Breast epithelium (tissue), 4 donors: ENCODE data around the gene MS4A1. TPM values are rescaled to one million over a fixed set of nuclear protein-coding genes. Genes with fewer than 3 reads are reported as not detected.

Experiments
- DNase-seq, 2 donors: peaks; one replicate each; pipeline ENCODE4 v3.0.0-alpha.2; 2019; ENCODE audit warnings: low spot score in 2 of 2
- H3K27ac ChIP-seq, 2 donors: fragments of 200-600 bp; sonication (generic) in 1 of 2; one replicate each; pipeline ENCODE4 v1.5.1; 2016 to 2019; ENCODE audit warnings: mild to moderate bottlenecking in 1 of 2
- H3K27me3 ChIP-seq, 2 donors: fragments of 200-600 bp; sonication (generic) in 1 of 2; one replicate each; pipeline versions ENCODE4 v1.5.1 to v1.6.0; 2017 to 2019; ENCODE audit warnings: control low read depth in 1 of 2, mild to moderate bottlenecking in 1 of 2
- H3K36me3 ChIP-seq: fragments of 200-600 bp; one replicate; pipeline ENCODE4 v1.5.1; 2019
- H3K4me1 ChIP-seq, 2 donors: fragments of 200-600 bp; sonication (generic); one replicate each; pipeline ENCODE4 v1.5.1; 2016 to 2019; ENCODE audit warnings: control low read depth in 1 of 2
- H3K4me3 ChIP-seq, 3 donors: fragments of 200-600 bp; sonication (generic); 1 replicate in 2 of 3; 2 replicates in 1 of 3; pipeline ENCODE4 v1.5.1; 2016 to 2019; ENCODE audit warnings: mild to moderate bottlenecking in 3 of 3, moderate library complexity in 2 of 3
- H3K9me3 ChIP-seq, 2 donors: fragments of 200-600 bp; sonication (generic) in 1 of 2; one replicate each; pipeline ENCODE4 v1.5.1; 2016 to 2019; ENCODE audit warnings: control low read depth in 1 of 2
- POLR2A ChIP-seq: fragments of 450-650 bp; IDR thresholded peaks from one replicate; pipeline ENCODE4 v1.6.1; 2016; ENCODE audit warnings: antibody characterized with exemption, mild to moderate bottlenecking, moderate library complexity
- POLR2AphosphoS5 ChIP-seq, 3 donors: sonication (generic); formaldehyde crosslinking; IDR thresholded peaks; one replicate each; pipeline ENCODE4 v1.6.1; 2017; ENCODE audit warnings: antibody characterized with exemption in 3 of 3
- intact Hi-C: fragments of 100-400 bp; cut with DNase I; formaldehyde crosslinking; loops from one replicate; pipeline ENCODE4 v1.15.1; 2023; ENCODE audit warnings: low total_unique reads
- total RNA-seq, 3 donors: library from RNA; depleted of rRNA; stranded (reverse); fragments of >200 nt; gene quantifications; one replicate each; pipeline ENCODE4 v1.1.0, GENCODE V29; 2016
- TF ChIP-seq, protein P1 (sequence below), 3 donors: fragments of 450-650 bp; IDR thresholded peaks; one replicate each; pipeline ENCODE4 v1.5.1; 2016 to 2017; ENCODE audit warnings: antibody characterized with exemption in 3 of 3, mild to moderate bottlenecking in 3 of 3, moderate library complexity in 3 of 3

Gene MS4A1
- total RNA-seq, 3 donors from 2014 or later = 1.5 to 1.6 TPM; not detected in 1

DNA sequence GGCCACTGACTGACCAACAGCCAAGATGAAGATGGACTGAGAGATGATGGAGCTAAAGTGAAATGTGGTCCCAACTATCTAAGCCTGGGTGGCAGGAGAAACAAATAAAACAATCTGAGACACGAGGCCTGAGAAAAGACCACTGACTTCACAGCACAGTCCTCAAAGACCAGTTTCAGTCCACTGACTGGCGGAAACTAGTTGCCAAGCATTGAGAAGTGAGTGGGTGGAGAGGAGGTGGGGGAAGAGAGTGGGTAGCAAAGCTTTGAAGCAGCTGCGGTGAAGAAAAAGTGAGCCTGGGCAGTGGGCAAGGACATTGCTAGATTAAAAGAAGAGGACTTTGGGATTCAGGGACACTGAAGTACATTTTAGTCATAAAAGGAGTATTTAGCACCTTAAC is 1.9 kb downstream of the MS4A1 start:
- Histone ChIP-seq H3K36me3 (no peaks in the 10 kb centered on the region), H3K4me1 (no peaks in the 10 kb centered on the region)
- intact Hi-C loops = no loop called here

DNA sequence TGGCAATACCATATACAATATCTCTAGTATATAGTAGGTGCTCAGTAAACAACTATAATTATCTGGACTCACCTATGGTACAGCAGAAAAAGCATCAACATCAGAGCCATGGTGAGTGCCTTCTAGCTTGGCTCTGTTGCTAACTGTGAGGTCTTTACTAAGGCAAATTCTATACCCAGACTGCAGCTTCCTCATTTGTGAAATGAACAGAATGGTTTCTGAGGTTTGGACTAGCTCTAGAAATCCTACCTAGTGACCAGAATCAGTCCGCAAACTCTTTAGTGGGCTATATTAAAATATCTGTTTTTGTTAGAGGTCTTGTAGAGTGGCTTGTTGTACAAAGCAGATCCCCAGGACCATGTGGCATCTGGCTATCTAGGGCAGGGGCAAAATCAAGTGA is 3.7 kb downstream of the MS4A1 start:
- H3K4me1 ChIP-seq = no peaks in the 10 kb centered on the region
- H3K9me3 ChIP-seq = no peaks in the 10 kb centered on the region
- no peaks in the 10 kb centered on the region for H3K27me3 ChIP-seq
- TF ChIP-seq POLR2A (no peak), POLR2AphosphoS5 (IDR thresholded peaks at IDR 0.05) (no peak)
- TF ChIP-seq, protein P1, sequence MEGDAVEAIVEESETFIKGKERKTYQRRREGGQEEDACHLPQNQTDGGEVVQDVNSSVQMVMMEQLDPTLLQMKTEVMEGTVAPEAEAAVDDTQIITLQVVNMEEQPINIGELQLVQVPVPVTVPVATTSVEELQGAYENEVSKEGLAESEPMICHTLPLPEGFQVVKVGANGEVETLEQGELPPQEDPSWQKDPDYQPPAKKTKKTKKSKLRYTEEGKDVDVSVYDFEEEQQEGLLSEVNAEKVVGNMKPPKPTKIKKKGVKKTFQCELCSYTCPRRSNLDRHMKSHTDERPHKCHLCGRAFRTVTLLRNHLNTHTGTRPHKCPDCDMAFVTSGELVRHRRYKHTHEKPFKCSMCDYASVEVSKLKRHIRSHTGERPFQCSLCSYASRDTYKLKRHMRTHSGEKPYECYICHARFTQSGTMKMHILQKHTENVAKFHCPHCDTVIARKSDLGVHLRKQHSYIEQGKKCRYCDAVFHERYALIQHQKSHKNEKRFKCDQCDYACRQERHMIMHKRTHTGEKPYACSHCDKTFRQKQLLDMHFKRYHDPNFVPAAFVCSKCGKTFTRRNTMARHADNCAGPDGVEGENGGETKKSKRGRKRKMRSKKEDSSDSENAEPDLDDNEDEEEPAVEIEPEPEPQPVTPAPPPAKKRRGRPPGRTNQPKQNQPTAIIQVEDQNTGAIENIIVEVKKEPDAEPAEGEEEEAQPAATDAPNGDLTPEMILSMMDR (IDR thresholded peaks at IDR 0.05) = no peak
- no peak for DNase-seq
- no peak overlapping the region for H3K4me3 ChIP-seq
- H3K27ac ChIP-seq = no peak overlapping the region
- H3K36me3 ChIP-seq = no peaks in the 10 kb centered on the region
- intact Hi-C loops = no loop called here

More for the DNA sequence above, 1.9 kb downstream of the MS4A1 start:
- TF ChIP-seq POLR2AphosphoS5 (IDR thresholded peaks at IDR 0.05) (no peak), POLR2A (no peak)
- TF ChIP-seq, protein P1 (IDR thresholded peaks at IDR 0.05) = no peak
- no peaks in the 10 kb centered on the region for H3K27me3 ChIP-seq
- DNase-seq = no peak
- H3K4me3 ChIP-seq = no peak overlapping the region
- no peaks in the 10 kb centered on the region for H3K9me3 ChIP-seq
- no peak overlapping the region for H3K27ac ChIP-seq

DNA sequence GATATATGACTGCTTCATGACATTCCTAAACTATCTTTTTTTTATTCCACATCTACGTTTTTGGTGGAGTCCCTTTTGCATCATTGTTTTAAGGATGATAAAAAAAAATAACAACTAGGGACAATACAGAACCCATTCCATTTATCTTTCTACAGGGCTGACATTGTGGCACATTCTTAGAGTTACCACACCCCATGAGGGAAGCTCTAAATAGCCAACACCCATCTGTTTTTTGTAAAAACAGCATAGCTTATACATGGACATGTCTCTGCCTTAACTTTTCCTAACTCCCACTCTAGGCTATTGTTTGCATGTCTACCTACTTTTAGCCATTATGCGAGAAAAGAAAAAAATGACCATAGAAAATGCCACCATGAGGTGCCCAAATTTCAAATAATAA is 13.2 kb downstream of the MS4A1 start:
- no peak overlapping the region for H3K4me3 ChIP-seq
- TF ChIP-seq POLR2A = no peak
- TF ChIP-seq, protein P1 (IDR thresholded peaks at IDR 0.05) = no peak
- TF ChIP-seq POLR2AphosphoS5 (IDR thresholded peaks at IDR 0.05) = no peak
- no peak overlapping the region for H3K27ac ChIP-seq
- H3K27me3 ChIP-seq = no peaks in the 10 kb centered on the region
- intact Hi-C loops = no loop called here
- H3K4me1 ChIP-seq = no peaks in the 10 kb centered on the region
- H3K9me3 ChIP-seq = no peaks in the 10 kb centered on the region
- no peak for DNase-seq
- no peaks in the 10 kb centered on the region for H3K36me3 ChIP-seq

DNA sequence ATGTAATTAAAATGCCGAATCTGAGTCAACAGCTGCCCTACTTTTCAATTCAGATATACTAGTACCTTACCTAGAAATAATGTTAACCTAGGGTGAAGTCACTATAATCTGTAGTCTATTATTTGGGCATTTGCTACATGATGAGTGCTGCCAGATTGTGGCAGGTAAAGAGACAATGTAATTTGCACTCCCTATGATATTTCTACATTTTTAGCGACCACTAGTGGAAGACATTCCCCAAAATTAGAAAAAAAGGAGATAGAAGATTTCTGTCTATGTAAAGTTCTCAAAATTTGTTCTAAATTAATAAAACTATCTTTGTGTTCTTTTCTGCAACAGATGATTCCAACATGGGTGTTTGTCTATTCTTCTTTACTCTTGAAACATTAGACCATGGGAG is 14.1 kb downstream of the MS4A1 start:
- Histone ChIP-seq H3K27me3 (no peaks in the 10 kb centered on the region), H3K27ac (no peak overlapping the region), H3K9me3 (no peaks in the 10 kb centered on the region), H3K4me3 (no peak overlapping the region), H3K4me1 (no peaks in the 10 kb centered on the region), H3K36me3 (no peaks in the 10 kb centered on the region)
- intact Hi-C loops = no loop called here
- DNase-seq = no peak
- TF ChIP-seq POLR2A = no peak
- TF ChIP-seq POLR2AphosphoS5 (IDR thresholded peaks at IDR 0.05) = no peak

DNA sequence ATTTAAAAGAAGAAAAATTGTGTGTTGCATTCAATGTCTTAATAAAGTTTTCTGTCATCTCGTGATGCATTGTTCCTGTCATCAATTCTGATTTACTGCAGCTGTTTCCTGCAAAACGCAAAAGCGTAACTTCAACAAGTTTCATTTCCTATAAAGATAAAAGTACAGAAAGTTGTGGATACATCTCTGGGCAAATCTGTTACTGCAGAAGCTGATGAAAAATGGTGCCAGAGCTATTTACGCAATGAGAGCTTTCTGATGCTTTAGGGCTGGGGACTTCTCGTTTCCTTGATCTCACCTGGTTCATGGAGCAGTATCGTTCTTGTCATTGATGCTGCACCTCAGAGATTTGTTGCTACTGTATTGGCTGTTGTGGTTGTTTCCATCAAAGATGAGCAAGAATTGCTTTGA is 21.4 kb downstream of the MS4A1 start:
- H3K27me3 ChIP-seq = no peaks in the 10 kb centered on the region
- intact Hi-C loops = no loop called here
- H3K4me1 ChIP-seq = no peaks in the 10 kb centered on the region
- H3K27ac ChIP-seq = no peak overlapping the region
- no peak for DNase-seq
- no peak overlapping the region for H3K4me3 ChIP-seq
- TF ChIP-seq POLR2AphosphoS5 (IDR thresholded peaks at IDR 0.05) = no peak
- TF ChIP-seq POLR2A = no peak
- TF ChIP-seq, protein P1 (IDR thresholded peaks at IDR 0.05) = no peak
- H3K36me3 ChIP-seq = no peaks in the 10 kb centered on the region
- no peaks in the 10 kb centered on the region for H3K9me3 ChIP-seq

DNA sequence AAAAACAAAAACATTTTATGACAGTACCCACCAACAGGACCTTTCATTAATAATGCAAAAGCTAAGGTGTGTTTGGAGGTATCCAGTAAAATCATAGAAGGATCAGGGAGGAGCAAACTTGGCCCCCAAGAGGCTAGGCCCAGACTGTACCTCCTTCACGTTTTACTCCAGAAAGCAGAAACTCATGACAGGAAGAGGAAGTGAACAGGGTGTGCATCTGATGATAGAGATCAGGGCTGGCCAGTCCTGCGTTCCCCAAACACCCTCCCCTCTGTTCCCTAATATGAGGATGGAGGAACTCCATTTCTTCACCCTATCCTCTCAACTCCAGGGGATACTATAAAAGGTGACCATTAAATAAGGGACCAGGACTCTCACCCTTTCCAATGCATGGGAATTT is 26.7 kb downstream of the MS4A1 start:
- Histone ChIP-seq H3K36me3 (no peaks in the 10 kb centered on the region), H3K27me3 (no peaks in the 10 kb centered on the region), H3K9me3 (no peaks in the 10 kb centered on the region), H3K27ac (no peak overlapping the region), H3K4me1 (no peaks in the 10 kb centered on the region), H3K4me3 (no peak overlapping the region)
- TF ChIP-seq POLR2A (no peak), POLR2AphosphoS5 (IDR thresholded peaks at IDR 0.05) (no peak)
- TF ChIP-seq, protein P1 (IDR thresholded peaks at IDR 0.05) = no peak
- no peak for DNase-seq
- intact Hi-C loops = no loop called here
